Lower leg skin (tissue), 4 donors: ENCODE results near the gene ATE1. TPM values are rescaled to one million over a fixed set of nuclear protein-coding genes. Genes with fewer than 3 reads are reported as not detected.

Source experiments
- DNase-seq, 2 donors: peaks; one replicate each; pipeline ENCODE4 v3.0.0-alpha.2; 2019; ENCODE audit warnings: low spot score in 2 of 2
- H3K4me3 ChIP-seq: fragments of 200-600 bp; sonication (generic); 2 replicates; pipeline ENCODE4 v1.5.1; 2017; ENCODE audit warnings: mild to moderate bottlenecking, low read depth; ENCODE audit not compliant: poor library complexity, severe bottlenecking
- POLR2A ChIP-seq, 2 donors: fragments of 450-650 bp; IDR thresholded peaks; one replicate each; pipeline ENCODE4 v1.6.1; 2016 to 2017; ENCODE audit warnings: antibody characterized with exemption in 2 of 2, mild to moderate bottlenecking in 1 of 2, moderate library complexity in 1 of 2
- WGBS, 2 donors: methylation state at CpG; one replicate each; pipeline ENCODE4 v1.1.5; 2018; 5-methylcytosine and 5-hydroxymethylcytosine counted together
- intact Hi-C: fragments of 100-400 bp; cut with DNase I; formaldehyde crosslinking; loops from one replicate; pipeline ENCODE4 v1.15.0; 2023; ENCODE audit warnings: low total_unique reads
- total RNA-seq, 4 donors: library from RNA; depleted of rRNA; stranded (reverse); fragments of >200 nt; gene quantifications; one replicate each; pipeline ENCODE4 v1.1.0, GENCODE V29; 2016
- TF ChIP-seq, protein P1 (sequence below), 3 donors: fragments of 450-650 bp; IDR thresholded peaks; one replicate each; pipeline ENCODE4 v1.5.1; 2016; ENCODE audit warnings: antibody characterized with exemption in 3 of 3, mild to moderate bottlenecking in 3 of 3, moderate library complexity in 2 of 3

Gene ATE1
- total RNA-seq, 4 donors from 2014 or later, result 11.5 to 22.2 (median 18.2) TPM

DNA sequence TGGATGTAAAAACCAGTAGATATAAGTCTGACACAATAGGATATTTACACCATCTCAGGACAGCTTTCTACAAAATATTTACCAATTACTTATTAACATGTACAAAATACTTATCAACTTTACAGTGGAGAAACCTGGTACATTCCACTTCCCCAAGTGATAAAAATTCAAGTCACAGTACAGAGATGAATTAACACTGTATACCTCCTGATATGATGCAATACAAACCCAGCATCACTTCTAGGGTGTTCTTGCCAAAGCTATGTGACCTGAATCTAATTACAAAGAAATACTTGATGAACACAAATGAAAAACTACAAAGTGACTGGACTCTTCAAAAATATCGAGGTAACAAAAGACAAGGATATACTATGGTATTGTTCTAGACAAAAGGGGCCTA lies 173.2 kb downstream of the ATE1 start:
- TF ChIP-seq, protein P1, sequence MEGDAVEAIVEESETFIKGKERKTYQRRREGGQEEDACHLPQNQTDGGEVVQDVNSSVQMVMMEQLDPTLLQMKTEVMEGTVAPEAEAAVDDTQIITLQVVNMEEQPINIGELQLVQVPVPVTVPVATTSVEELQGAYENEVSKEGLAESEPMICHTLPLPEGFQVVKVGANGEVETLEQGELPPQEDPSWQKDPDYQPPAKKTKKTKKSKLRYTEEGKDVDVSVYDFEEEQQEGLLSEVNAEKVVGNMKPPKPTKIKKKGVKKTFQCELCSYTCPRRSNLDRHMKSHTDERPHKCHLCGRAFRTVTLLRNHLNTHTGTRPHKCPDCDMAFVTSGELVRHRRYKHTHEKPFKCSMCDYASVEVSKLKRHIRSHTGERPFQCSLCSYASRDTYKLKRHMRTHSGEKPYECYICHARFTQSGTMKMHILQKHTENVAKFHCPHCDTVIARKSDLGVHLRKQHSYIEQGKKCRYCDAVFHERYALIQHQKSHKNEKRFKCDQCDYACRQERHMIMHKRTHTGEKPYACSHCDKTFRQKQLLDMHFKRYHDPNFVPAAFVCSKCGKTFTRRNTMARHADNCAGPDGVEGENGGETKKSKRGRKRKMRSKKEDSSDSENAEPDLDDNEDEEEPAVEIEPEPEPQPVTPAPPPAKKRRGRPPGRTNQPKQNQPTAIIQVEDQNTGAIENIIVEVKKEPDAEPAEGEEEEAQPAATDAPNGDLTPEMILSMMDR (IDR thresholded peaks at IDR 0.05), result no peak
- no peak for TF ChIP-seq POLR2A (IDR thresholded peaks at IDR 0.05)
- WGBS, 2 donors, result 85 to 88% methylated on average over 1 of the region's 1 CpG
- no peak overlapping the region for H3K4me3 ChIP-seq
- DNase-seq, result no peak
- intact Hi-C loops, result no loop called here

DNA sequence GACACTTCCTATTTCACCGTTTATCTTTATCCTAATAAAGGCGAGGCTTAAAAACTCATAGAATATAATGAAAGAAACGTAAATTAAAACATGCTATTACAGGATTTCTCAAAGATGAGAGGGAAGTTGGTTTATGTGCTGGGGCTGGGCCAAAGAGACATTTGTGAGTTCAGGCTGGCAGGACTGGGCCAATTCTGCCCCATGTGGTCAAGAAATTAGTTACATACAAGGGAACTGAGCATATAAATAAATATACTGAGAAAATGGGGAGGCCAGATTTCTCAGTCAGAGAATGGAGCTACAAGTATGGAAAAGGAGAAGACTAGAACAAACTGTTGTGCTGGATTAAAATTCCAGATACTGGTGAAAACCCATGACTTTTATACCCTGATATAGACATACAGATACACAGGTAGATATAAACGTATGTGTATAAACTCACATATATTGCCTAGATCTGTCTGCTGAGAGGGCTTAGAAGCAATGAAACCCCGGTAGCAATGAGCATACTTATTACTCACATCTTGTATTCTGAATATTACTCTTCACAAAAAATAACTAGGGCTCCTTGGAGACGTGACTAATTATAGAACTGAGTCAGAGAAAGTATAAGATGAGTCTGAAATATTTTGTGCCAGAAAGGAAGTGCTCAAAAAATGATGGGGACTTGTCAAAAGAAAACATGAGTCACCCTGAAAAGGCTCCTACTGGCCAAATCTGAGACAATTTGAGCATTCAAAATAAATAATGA lies 173.9 kb downstream of the ATE1 start:
- TF ChIP-seq, protein P1 (IDR thresholded peaks at IDR 0.05), result no peak
- TF ChIP-seq POLR2A (IDR thresholded peaks at IDR 0.05), result no peak
- 39 to 43% methylated on average over 6 of the region's 6 CpGs for WGBS, 2 donors
- H3K4me3 ChIP-seq, result no peak overlapping the region
- no peak for DNase-seq
- intact Hi-C loops, result no loop called here

DNA sequence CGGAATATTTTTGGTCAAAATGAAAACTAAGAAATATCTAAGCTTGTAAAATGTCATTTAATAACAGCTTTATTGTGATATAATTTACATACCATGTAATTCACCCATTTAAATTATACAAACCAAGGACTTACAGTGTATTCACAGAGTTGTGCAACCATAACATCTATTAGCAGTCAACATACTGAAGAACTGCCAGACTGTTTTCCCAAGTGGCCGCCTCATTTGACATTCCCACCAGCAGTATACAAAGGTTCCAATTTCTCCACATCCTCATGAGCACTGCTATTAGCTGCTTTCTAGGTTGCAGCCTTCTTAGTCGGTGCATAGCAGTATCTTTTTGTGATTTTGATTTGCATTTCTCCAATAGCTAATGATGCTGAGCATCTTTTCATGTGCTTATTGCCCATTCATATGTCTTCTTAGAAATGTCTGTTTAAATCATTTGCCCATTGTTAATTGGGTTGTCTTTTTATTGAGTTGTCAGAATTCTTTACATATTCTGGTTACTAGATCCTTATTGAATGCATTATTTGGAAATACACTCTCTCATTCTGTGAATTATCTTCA lies 176.6 kb downstream of the ATE1 start:
- TF ChIP-seq POLR2A (IDR thresholded peaks at IDR 0.05), result no peak
- TF ChIP-seq, protein P1 (IDR thresholded peaks at IDR 0.05), result no peak
- intact Hi-C loops, result no loop called here
- 79 to 84% methylated on average over 3 of the region's 3 CpGs for WGBS, 2 donors
- H3K4me3 ChIP-seq, result no peak overlapping the region
- no peak for DNase-seq

DNA sequence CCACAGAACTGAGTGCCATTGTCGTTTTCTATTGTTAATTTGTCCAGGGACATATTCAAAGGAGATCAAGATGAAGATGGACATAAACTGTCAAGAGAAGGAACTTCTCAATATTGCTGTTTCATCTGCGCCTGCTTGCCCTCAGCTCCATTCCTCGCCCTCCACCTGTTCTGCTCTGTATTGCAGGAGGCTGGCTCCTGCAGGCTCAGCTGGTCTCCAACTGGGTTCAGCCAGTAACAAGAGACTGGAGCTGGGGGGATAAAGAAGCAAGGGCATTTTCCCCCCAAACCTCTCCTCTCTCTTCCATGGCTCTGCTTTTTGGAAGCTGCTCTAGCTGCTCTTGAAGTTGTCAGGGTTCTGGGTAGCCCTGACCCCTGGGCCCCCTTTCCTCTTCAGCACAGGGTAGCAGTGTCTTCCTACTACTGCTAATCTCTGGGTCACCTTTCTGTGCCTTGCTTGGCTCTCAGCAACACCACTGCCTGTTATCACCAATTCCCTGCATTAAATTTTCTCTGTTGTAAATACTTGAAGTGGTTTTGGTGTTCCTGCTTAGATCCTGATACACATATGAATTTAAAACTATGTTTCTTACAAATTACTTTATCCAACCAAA lies 180.6 kb downstream of the ATE1 start:
- WGBS, 2 donors, result 86 to 94% methylated on average over 3 of the region's 3 CpGs
- DNase-seq, result no peak
- intact Hi-C loops, result no loop called here
- H3K4me3 ChIP-seq, result no peak overlapping the region
- TF ChIP-seq, protein P1 (IDR thresholded peaks at IDR 0.05), result no peak
- TF ChIP-seq POLR2A (IDR thresholded peaks at IDR 0.05), result no peak

DNA sequence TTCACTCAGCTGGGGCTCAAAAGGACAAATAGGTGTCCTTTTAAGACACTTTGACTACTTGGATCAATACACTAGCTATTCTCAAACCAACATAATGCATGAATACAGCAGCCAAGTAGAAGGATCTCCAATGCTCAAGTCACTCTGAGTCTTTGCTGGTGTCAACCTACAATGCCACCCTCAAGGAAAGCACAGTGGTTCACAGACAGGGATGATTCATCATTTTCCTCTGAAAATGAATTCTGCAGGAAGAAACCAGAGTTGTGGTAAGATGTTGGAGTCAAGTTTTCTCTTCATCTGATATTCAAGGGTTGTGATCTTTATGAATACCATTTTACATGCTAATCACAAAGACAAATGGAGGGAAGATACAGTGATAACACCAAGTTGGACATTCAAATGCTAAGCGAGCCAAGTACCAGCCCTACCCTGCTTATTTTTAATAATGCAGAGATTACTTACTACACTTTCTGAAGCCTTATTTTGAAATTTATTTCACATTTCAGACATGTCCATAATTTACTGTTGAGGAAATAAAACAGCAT lies 186.5 kb downstream of the ATE1 start:
- TF ChIP-seq POLR2A (IDR thresholded peaks at IDR 0.05), result no peak
- TF ChIP-seq, protein P1 (IDR thresholded peaks at IDR 0.05), result no peak
- H3K4me3 ChIP-seq, result no peak overlapping the region
- DNase-seq, result no peak
- WGBS, 2 donors, result 0% methylated on average over 1 of the region's 1 CpG
- intact Hi-C loops, result no loop called here
